Mucosa of stomach (tissue), 1 donor: ENCODE data around the gene LORICRIN.

Experiments
- H3K27me3 ChIP-seq: one replicate; pipeline ENCODE4 v1.7.0; 2013; ENCODE audit warnings: mild to moderate bottlenecking, low read length; ENCODE audit not compliant: control insufficient read depth, insufficient read depth
- H3K36me3 ChIP-seq: one replicate; pipeline ENCODE4 v1.7.0; 2013; ENCODE audit warnings: low read length; ENCODE audit not compliant: control insufficient read depth, insufficient read depth
- H3K4me1 ChIP-seq: one replicate; pipeline ENCODE4 v1.7.0; 2013; ENCODE audit warnings: mild to moderate bottlenecking, low read length; ENCODE audit not compliant: control insufficient read depth, insufficient read depth
- H3K4me3 ChIP-seq: one replicate; pipeline ENCODE4 v1.7.0; 2013; ENCODE audit warnings: low read length
- H3K9ac ChIP-seq: one replicate; pipeline ENCODE4 v1.7.0; 2013; ENCODE audit warnings: mild to moderate bottlenecking, low read length, moderate library complexity
- H3K9me3 ChIP-seq: one replicate; pipeline ENCODE4 v1.7.0; 2013; ENCODE audit warnings: mild to moderate bottlenecking, low read length, moderate library complexity; ENCODE audit not compliant: control insufficient read depth
- donor health status: Pancreatic carcinoma.

LORICRIN gene

GRCh38 chr1:153251988-153252387, 7.5 kb upstream of the LORICRIN start:
- Histone ChIP-seq H3K4me3 (no peak overlapping the region), H3K4me1 (no peaks in the 10 kb centered on the region), H3K36me3 (no peaks in the 10 kb centered on the region), H3K9me3 (no peaks in the 10 kb centered on the region), H3K9ac (no peak overlapping the region), H3K27me3 (no peaks in the 10 kb centered on the region)

DNA sequence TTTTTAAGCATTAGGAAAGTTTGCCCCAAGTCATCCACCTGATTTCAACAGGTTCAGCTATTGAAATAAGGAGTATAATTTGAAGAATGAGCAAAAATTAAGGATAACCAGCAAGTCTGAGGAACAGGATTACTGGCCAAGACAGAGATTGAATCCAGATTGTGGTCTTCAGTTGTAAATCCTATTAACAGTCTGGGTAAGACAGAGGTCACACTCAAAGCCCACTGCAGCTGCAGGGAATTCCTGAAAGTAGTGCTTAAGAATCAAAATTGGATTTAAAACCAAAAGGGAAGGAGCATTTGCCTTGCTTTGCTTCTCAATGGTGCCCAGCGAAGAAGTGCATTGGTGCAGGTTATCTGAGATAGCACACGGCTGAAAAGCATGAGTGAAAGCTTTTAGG, 6.4 kb upstream of the LORICRIN start:
- Histone ChIP-seq H3K9me3 (no peaks in the 10 kb centered on the region), H3K27me3 (no peaks in the 10 kb centered on the region), H3K36me3 (no peaks in the 10 kb centered on the region), H3K4me3 (no peak overlapping the region), H3K9ac (no peak overlapping the region), H3K4me1 (no peaks in the 10 kb centered on the region)

DNA sequence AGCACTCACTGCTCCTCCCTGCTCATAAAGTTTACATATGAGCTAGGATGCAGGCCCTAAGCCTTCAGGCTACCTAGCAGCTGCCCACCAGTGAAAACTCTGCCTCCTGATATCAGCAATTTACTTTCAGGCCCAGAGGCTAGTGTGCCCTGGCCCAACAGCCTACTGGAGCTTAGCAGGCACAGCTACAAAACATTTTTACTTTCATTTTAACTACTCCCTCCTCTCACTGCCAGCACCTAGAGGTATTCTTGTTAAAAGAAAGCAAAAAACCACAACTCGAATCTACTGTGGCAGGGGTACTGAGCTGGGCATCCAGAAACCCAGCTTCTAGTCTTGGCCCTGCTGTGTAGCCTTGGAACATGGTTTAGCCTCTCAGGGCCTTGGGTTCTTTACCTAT, 5.8 kb upstream of the LORICRIN start:
- Histone ChIP-seq H3K9ac (no peak overlapping the region), H3K9me3 (no peaks in the 10 kb centered on the region), H3K27me3 (no peaks in the 10 kb centered on the region), H3K4me3 (no peak overlapping the region), H3K4me1 (no peaks in the 10 kb centered on the region), H3K36me3 (no peaks in the 10 kb centered on the region)

DNA sequence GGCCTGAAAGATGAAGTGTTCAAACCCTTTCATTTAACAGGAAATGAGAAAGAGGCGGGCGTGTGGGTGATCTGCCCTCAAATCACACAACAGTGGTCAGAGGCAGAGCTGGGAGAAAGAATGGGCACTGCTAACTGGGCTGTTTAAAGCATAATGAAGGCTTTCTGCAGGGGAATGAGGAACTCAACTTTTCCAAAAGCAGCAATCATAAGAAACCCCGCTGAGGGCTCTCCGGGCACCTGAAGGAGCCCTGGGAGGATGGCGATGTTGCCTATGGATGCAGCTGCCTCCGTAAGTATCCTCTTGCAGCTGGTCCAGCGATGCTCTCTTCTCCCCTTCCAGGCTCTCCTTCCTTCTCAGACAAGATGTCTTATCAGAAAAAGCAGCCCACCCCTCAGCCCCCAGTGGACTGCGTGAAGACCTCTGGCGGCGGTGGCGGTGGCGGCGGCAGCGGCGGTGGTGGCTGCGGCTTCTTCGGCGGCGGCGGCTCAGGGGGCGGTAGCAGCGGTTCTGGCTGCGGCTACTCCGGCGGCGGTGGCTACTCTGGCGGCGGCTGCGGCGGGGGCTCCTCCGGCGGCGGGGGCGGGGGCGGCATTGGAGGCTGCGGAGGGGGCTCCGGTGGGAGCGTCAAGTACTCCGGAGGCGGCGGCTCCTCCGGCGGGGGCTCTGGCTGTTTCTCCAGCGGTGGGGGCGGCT, 1.2 kb downstream of the LORICRIN start:
- peaks cover 8% of the 10 kb centered on the region for H3K4me1 ChIP-seq
- H3K36me3 ChIP-seq: no peaks in the 10 kb centered on the region
- H3K9ac ChIP-seq: no peak overlapping the region
- no peaks in the 10 kb centered on the region for H3K9me3 ChIP-seq
- H3K27me3 ChIP-seq: peaks cover 55% of the 10 kb centered on the region
- H3K4me3 ChIP-seq: no peak overlapping the region

GRCh38 chr1:153261281-153262069, 2.0 kb downstream of the LORICRIN start:
- no peaks in the 10 kb centered on the region for H3K36me3 ChIP-seq
- H3K4me3 ChIP-seq: no peak overlapping the region
- H3K9me3 ChIP-seq: no peaks in the 10 kb centered on the region
- H3K9ac ChIP-seq: no peak overlapping the region
- peaks cover 8% of the 10 kb centered on the region for H3K4me1 ChIP-seq
- H3K27me3 ChIP-seq: peaks cover 55% of the 10 kb centered on the region

GRCh38 chr1:153262070-153262366, 2.5 kb downstream of the LORICRIN start:
- H3K27me3 ChIP-seq: peaks cover 55% of the 10 kb centered on the region
- H3K9ac ChIP-seq: no peak overlapping the region
- H3K4me3 ChIP-seq: no peak overlapping the region

DNA sequence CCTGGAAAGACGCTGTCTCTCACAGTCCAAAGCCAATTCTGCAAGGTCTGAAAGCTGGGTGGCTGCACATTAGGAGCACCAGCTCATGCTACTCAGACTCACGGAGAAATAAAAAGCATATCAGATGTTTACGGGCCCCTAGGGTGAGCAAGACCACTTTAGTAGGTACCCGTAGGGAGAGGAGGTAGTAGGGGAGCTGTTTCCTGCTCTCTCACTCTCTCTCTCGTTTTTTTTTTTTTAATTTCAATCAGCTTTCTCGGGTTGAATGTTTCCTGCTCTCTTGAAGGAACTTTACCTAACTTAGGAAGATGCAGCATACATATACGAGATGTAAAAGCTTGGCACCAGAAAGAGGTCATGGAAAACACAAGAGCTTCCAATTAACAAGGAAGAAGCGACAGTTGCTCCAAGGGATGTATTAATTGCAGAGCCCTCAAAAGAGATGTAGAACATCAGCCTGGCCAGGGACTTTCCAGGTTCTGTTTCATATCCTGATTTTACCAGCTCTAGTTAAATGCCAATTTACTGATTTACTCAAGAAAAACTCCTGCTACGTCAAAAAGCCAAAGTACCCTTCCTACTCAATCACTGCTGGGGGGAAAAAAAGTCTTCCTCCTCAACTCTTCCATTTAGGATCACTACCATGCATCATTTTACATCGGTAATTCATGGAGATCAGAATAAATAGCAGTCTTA, 3.1 kb downstream of the LORICRIN start:
- Histone ChIP-seq H3K4me3 (no peak overlapping the region), H3K9ac (no peak overlapping the region), H3K36me3 (no peaks in the 10 kb centered on the region), H3K9me3 (no peaks in the 10 kb centered on the region), H3K4me1 (peaks cover 8% of the 10 kb centered on the region), H3K27me3 (peaks cover 55% of the 10 kb centered on the region)

More at GRCh38 chr1:153262070-153262366, 2.5 kb downstream of the LORICRIN start:
- peaks cover 8% of the 10 kb centered on the region for H3K4me1 ChIP-seq
- no peaks in the 10 kb centered on the region for H3K36me3 ChIP-seq
- H3K9me3 ChIP-seq: no peaks in the 10 kb centered on the region

GRCh38 chr1:153265457-153265856, 6.0 kb downstream of the LORICRIN start:
- H3K9ac ChIP-seq: no peak overlapping the region
- no peak overlapping the region for H3K4me3 ChIP-seq
- H3K27me3 ChIP-seq: peaks cover 40% of the 10 kb centered on the region
- H3K4me1 ChIP-seq: peaks cover 8% of the 10 kb centered on the region
- no peaks in the 10 kb centered on the region for H3K9me3 ChIP-seq
- no peaks in the 10 kb centered on the region for H3K36me3 ChIP-seq

GRCh38 chr1:153271711-153272110, 12.2 kb downstream of the LORICRIN start:
- H3K4me1 ChIP-seq: no peaks in the 10 kb centered on the region
- no peak overlapping the region for H3K9ac ChIP-seq
- no peaks in the 10 kb centered on the region for H3K27me3 ChIP-seq
- no peaks in the 10 kb centered on the region for H3K36me3 ChIP-seq
- H3K9me3 ChIP-seq: no peaks in the 10 kb centered on the region
- H3K4me3 ChIP-seq: no peak overlapping the region

GRCh38 chr1:153272186-153272585, 12.7 kb downstream of the LORICRIN start:
- no peak overlapping the region for H3K9ac ChIP-seq
- no peaks in the 10 kb centered on the region for H3K27me3 ChIP-seq
- H3K4me3 ChIP-seq: no peak overlapping the region
- H3K9me3 ChIP-seq: no peaks in the 10 kb centered on the region
- H3K4me1 ChIP-seq: no peaks in the 10 kb centered on the region
- no peaks in the 10 kb centered on the region for H3K36me3 ChIP-seq

GRCh38 chr1:153277852-153278251, 18.4 kb downstream of the LORICRIN start:
- Histone ChIP-seq H3K9me3 (no peaks in the 10 kb centered on the region), H3K36me3 (no peaks in the 10 kb centered on the region), H3K4me1 (no peaks in the 10 kb centered on the region), H3K9ac (no peak overlapping the region), H3K27me3 (no peaks in the 10 kb centered on the region), H3K4me3 (no peak overlapping the region)

GRCh38 chr1:153288634-153289275, 29.3 kb downstream of the LORICRIN start:
- Histone ChIP-seq H3K9ac (no peak overlapping the region), H3K36me3 (no peaks in the 10 kb centered on the region), H3K4me3 (no peak overlapping the region), H3K9me3 (no peaks in the 10 kb centered on the region), H3K4me1 (peaks cover 15% of the 10 kb centered on the region), H3K27me3 (no peaks in the 10 kb centered on the region)
